Gastrocnemius medialis (tissue), 4 donors: ENCODE measurements around the gene SLC1A2. TPM values are rescaled to one million over a fixed set of nuclear protein-coding genes. Genes with fewer than 3 reads are reported as not detected.

Experiments used
- ATAC-seq, 2 donors: fragments of 150-250 bp; one replicate each; pipeline ENCODE4 v1.9.1; 2016
- DNase-seq, 2 donors: peaks; one replicate each; pipeline ENCODE4 v3.0.0-alpha.2; 2019
- H3K27ac ChIP-seq, 4 donors: fragments of 200-600 bp; sonication (generic); 1 replicate in 1 of 4; 2 replicates in 3 of 4; pipeline ENCODE4 v1.5.1; 2016 to 2018; ENCODE audit warnings: mild to moderate bottlenecking in 2 of 4, moderate library complexity in 1 of 4
- H3K27me3 ChIP-seq, 3 donors: fragments of 200-600 bp; sonication (generic) in 2 of 3; 1 replicate in 1 of 3; 2 replicates in 2 of 3; pipeline versions ENCODE4 v1.5.1 to v1.6.0; 2016 to 2019; ENCODE audit warnings: mild to moderate bottlenecking in 1 of 3, moderate library complexity in 1 of 3
- H3K36me3 ChIP-seq, 2 donors: fragments of 200-600 bp; sonication (generic) in 1 of 2; one replicate each; pipeline ENCODE4 v1.5.1; 2017 to 2018
- H3K4me1 ChIP-seq, 2 donors: fragments of 200-600 bp; sonication (generic) in 1 of 2; one replicate each; pipeline ENCODE4 v1.5.1; 2016 to 2017; ENCODE audit warnings: mild to moderate bottlenecking in 2 of 2
- H3K4me3 ChIP-seq, 4 donors: fragments of 200-600 bp; sonication (generic) in 3 of 4; 1 replicate in 1 of 4; 2 replicates in 3 of 4; pipeline ENCODE4 v1.5.1; 2016 to 2019; ENCODE audit warnings: mild to moderate bottlenecking in 2 of 4
- H3K9me3 ChIP-seq, 3 donors: fragments of 200-600 bp; sonication (generic) in 2 of 3; 1 replicate in 1 of 3; 2 replicates in 2 of 3; pipeline ENCODE4 v1.5.1; 2016 to 2019
- CTCF ChIP-seq, 5 experiments: fragments of 450-650 bp in 3 of 5; fragments of 200-600 bp in 2 of 5; sonication (generic) in 2 of 5; IDR thresholded peaks in 4 of 5; conservative IDR thresholded peaks in 1 of 5; 1 replicate in 4 of 5; 2 replicates in 1 of 5; pipeline ENCODE4 v1.5.1; 2016 to 2019; ENCODE audit warnings: antibody characterized with exemption in 5 of 5, mild to moderate bottlenecking in 3 of 5, moderate library complexity in 3 of 5
- POLR2A ChIP-seq, 2 donors: fragments of 450-650 bp; IDR thresholded peaks; one replicate each; pipeline ENCODE4 v1.6.1; 2017; ENCODE audit warnings: antibody characterized with exemption in 2 of 2, mild to moderate bottlenecking in 2 of 2, moderate library complexity in 2 of 2
- in situ Hi-C, 4 donors: fragments of 200-750 bp; cut with MboI; loops; one replicate each; pipeline versions ENCODE4 v1.15.0 to v1.8.0; 2017; ENCODE audit warnings: low sequenced_read_pairs in 4 of 4
- intact Hi-C: fragments of 100-400 bp; cut with DNase I; formaldehyde crosslinking; loops from one replicate; pipeline ENCODE4 v1.15.1; 2023; ENCODE audit warnings: low total_unique reads
- total RNA-seq, 4 donors: library from RNA; depleted of rRNA; stranded (reverse); fragments of >200 nt; gene quantifications; one replicate each; pipeline versions ENCODE4 v1.1.0 to v1.2.3, GENCODE V29; 2016

Gene SLC1A2
- total RNA-seq, 4 donors from 2014 or later, result 0.15 to 1.1 (median 0.52) TPM

GRCh38 chr11:35418282-35419183, 825 bp downstream of the SLC1A2 start:
- intact Hi-C loops, result no loop called here
- DNase-seq (no peak), ATAC-seq (no peak)

GRCh38 chr11:35415487-35415886, 3.9 kb downstream of the SLC1A2 start:
- H3K9me3 ChIP-seq, result no peaks in the 10 kb centered on the region
- ATAC-seq (no peak), DNase-seq (no peak)
- intact Hi-C loops (no loop called here), in situ Hi-C loops (loop anchor here in 2 of 4 donors (25.0 kb wide), 1 partner anchor 828 kb away; no protein-coding TSS in a partner anchor)
- TF ChIP-seq POLR2A (IDR thresholded peaks at IDR 0.05) (no peak), CTCF (IDR thresholded peaks at IDR 0.05 in 4 of 5, conservative IDR thresholded peaks at IDR 0.05 in 1 of 5) (no peak)
- peaks cover 32 to 51% (median 47%) of the 10 kb centered on the region in 3 donors for H3K27me3 ChIP-seq
- H3K36me3 ChIP-seq, result no peaks in the 10 kb centered on the region
- H3K27ac ChIP-seq, result no peak overlapping the region
- peaks cover 0 to 22% of the 10 kb centered on the region in 2 donors for H3K4me1 ChIP-seq
- no peak overlapping the region for H3K4me3 ChIP-seq

More at GRCh38 chr11:35418282-35419183, 825 bp downstream of the SLC1A2 start:
- TF ChIP-seq POLR2A (IDR thresholded peaks at IDR 0.05) (no peak), CTCF (IDR thresholded peaks at IDR 0.05 in 4 of 5, conservative IDR thresholded peaks at IDR 0.05 in 1 of 5) (no peak)
- Histone ChIP-seq H3K27ac (no peak overlapping the region), H3K27me3 (peaks cover 40 to 59% (median 54%) of the 10 kb centered on the region in 3 donors), H3K36me3 (no peaks in the 10 kb centered on the region), H3K4me3 (peak overlapping the region; percentile 47 to 61 (median 50)), H3K9me3 (no peaks in the 10 kb centered on the region), H3K4me1 (peaks cover 0 to 24% of the 10 kb centered on the region in 2 donors)
- in situ Hi-C loops, result loop anchor here in 2 of 4 donors (25.0 kb wide), 1 partner anchor 831 kb away; no protein-coding TSS in a partner anchor

- H3K27ac ChIP-seq, result no peak overlapping the region
- ATAC-seq (no peak), DNase-seq (no peak)
- H3K4me1 ChIP-seq, result peaks cover 0 to 15% of the 10 kb centered on the region in 2 donors
- H3K4me3 ChIP-seq, result no peak overlapping the region
- peaks cover 32 to 43% (median 40%) of the 10 kb centered on the region in 3 donors for H3K27me3 ChIP-seq
- no peaks in the 10 kb centered on the region for H3K9me3 ChIP-seq
- H3K36me3 ChIP-seq, result no peaks in the 10 kb centered on the region
- TF ChIP-seq CTCF (IDR thresholded peaks at IDR 0.05 in 4 of 5, conservative IDR thresholded peaks at IDR 0.05 in 1 of 5) (no peak), POLR2A (IDR thresholded peaks at IDR 0.05) (no peak)
- in situ Hi-C loops (loop anchor here in 2 of 4 donors (25.0 kb wide), 1 partner anchor 827 kb away; no protein-coding TSS in a partner anchor), intact Hi-C loops (no loop called here)
Measured at GRCh38 chr11:35414776-35415175, 4.6 kb downstream of the SLC1A2 start.

GRCh38 chr11:35414311-35414710, 5.0 kb downstream of the SLC1A2 start:
- Histone ChIP-seq H3K4me1 (peaks cover 0 to 10% of the 10 kb centered on the region in 2 donors), H3K4me3 (no peak overlapping the region), H3K27ac (no peak overlapping the region), H3K9me3 (no peaks in the 10 kb centered on the region), H3K36me3 (no peaks in the 10 kb centered on the region), H3K27me3 (peaks cover 28 to 40% (median 35%) of the 10 kb centered on the region in 3 donors)
- DNase-seq (no peak), ATAC-seq (no peak)
- in situ Hi-C loops, result loop anchor here in 2 of 4 donors (25.0 kb wide), 1 partner anchor 827 kb away; no protein-coding TSS in a partner anchor
- TF ChIP-seq POLR2A (IDR thresholded peaks at IDR 0.05) (no peak), CTCF (IDR thresholded peaks at IDR 0.05 in 4 of 5, conservative IDR thresholded peaks at IDR 0.05 in 1 of 5) (no peak)
- intact Hi-C loops, result no loop called here
